NB4 (cell line): ENCODE results near the gene INO80E.

Experiments
- CTCF ChIP-seq: IDR thresholded peaks from one replicate; pipeline ENCODE4 v1.5.1; 2012; ENCODE audit warnings: low read depth, low read length
- MAX ChIP-seq: IDR thresholded peaks from 2 replicates; pipeline ENCODE4 v1.6.1; 2011; ENCODE audit warnings: low read depth, low read length
- MYC ChIP-seq: IDR thresholded peaks from 2 replicates; pipeline ENCODE4 v1.6.1; 2011; ENCODE audit warnings: low read depth, low read length
- POLR2A ChIP-seq: IDR thresholded peaks from 2 replicates; pipeline ENCODE4 v1.6.1; 2011; ENCODE audit warnings: mild to moderate bottlenecking; ENCODE audit not compliant: insufficient read length; ENCODE audit errors: extremely low read depth

- TF ChIP-seq POLR2A, result no peak
- no peak for TF ChIP-seq CTCF
- TF ChIP-seq MAX, result no peak
- no peak for TF ChIP-seq MYC
Observed at GRCh38 chr16:29962344-29962994, 33.6 kb upstream of the INO80E start.
